GM13977 (cell line): ENCODE results near the gene HES7.

Experiments
- DNase-seq: peaks from one replicate; pipeline ENCODE4 v3.0.0; 2012; ENCODE audit warnings: low spot score
- in situ Hi-C: fragments of 300-500 bp; cut with MboI; formaldehyde crosslinking; loops from one replicate; pipeline ENCODE4 v1.12.0; 2022; ENCODE audit warnings: low sequenced_read_pairs, low pct_unique_long_range_greater_than_20kb, mixed read lengths, inconsistent platforms; ENCODE audit not compliant: unreplicated experiment
- TF ChIP-seq, protein P1 (sequence below): IDR thresholded peaks from 2 replicates; pipeline ENCODE4 v1.5.1; 2012; ENCODE audit warnings: mild to moderate bottlenecking, control low read depth; ENCODE audit not compliant: insufficient read depth; ENCODE audit errors: extremely low read depth, missing control alignments

HES7 gene

DNA sequence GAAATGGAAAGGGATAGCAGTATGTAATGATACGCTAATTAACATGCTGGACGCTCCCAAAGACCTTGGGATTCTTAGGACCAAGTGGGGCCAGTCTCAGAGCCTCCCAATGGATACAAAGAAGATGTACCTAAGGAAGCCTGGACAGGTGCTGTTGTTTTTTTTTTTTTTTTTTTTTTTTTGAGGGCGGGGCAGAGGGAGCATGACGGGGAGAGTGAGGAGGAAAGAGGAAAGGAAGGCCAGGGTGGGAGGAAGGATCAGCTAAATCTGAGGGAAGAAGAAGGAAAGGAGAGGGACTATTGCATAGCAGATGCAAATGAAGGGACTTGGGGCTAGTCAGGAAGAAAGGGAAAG is 36.3 kb upstream of the HES7 start:
- in situ Hi-C loops, result no loop called here
- TF ChIP-seq, protein P1, sequence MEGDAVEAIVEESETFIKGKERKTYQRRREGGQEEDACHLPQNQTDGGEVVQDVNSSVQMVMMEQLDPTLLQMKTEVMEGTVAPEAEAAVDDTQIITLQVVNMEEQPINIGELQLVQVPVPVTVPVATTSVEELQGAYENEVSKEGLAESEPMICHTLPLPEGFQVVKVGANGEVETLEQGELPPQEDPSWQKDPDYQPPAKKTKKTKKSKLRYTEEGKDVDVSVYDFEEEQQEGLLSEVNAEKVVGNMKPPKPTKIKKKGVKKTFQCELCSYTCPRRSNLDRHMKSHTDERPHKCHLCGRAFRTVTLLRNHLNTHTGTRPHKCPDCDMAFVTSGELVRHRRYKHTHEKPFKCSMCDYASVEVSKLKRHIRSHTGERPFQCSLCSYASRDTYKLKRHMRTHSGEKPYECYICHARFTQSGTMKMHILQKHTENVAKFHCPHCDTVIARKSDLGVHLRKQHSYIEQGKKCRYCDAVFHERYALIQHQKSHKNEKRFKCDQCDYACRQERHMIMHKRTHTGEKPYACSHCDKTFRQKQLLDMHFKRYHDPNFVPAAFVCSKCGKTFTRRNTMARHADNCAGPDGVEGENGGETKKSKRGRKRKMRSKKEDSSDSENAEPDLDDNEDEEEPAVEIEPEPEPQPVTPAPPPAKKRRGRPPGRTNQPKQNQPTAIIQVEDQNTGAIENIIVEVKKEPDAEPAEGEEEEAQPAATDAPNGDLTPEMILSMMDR, result no peak
- no peak for DNase-seq

DNA sequence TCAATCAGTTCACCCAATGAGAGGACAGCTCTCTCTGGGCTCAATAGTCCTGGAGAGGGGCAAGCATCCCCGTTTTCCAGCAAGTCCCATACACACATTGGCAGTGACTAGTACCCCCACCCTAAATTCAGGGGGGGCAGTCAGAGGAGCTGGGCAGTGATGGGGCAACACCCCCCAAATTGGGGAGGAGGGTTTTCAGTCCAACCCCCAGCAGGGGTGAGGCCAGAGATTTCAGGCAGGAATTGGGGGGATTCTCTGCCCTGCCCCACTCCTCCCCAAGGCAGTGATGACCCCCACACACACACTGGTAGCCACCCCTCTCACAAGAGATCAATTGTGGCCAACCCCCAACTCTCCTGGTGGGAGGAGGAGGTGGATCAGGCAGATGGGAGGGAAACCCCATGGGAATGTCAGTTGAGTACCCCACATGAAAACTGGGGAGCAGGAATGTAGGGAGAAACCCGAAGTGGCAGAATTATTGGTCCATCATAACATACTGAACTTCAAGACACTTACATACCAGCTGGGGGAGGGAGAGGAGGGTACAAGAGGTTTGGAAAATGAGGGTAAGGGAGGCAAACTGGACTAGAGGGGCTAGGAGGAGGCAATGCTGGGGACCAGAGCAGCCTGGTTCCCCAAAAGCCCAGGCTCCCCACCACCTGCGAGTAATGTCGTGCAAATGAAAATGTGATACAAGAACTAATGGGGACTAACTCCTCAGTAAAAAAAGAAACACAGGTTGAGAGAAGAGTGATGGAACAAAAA is 35.7 kb upstream of the HES7 start:
- in situ Hi-C loops, result no loop called here

DNA sequence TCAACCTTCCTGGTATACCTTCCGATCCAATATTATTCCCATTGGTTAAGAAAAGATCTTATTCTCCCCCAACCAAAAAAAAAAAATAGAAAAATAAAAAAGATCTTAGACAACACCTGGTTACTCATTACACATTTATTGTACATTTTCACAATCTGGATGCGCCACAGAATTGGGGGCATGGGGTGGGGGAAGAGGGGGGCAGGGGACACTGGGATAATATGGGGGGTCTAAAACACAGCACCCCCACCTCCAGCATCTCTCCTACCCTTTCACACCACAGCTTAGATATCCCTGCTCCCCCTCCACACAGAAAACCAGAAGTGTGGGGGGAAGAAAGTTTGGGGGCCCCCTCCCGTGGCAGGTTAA is 35.1 kb upstream of the HES7 start:
- no peak for DNase-seq
- TF ChIP-seq, protein P1, result no peak
- in situ Hi-C loops, result no loop called here

More for the DNA sequence above, 35.7 kb upstream of the HES7 start:
- DNase-seq, result no peak
- TF ChIP-seq, protein P1, result no peak

DNA sequence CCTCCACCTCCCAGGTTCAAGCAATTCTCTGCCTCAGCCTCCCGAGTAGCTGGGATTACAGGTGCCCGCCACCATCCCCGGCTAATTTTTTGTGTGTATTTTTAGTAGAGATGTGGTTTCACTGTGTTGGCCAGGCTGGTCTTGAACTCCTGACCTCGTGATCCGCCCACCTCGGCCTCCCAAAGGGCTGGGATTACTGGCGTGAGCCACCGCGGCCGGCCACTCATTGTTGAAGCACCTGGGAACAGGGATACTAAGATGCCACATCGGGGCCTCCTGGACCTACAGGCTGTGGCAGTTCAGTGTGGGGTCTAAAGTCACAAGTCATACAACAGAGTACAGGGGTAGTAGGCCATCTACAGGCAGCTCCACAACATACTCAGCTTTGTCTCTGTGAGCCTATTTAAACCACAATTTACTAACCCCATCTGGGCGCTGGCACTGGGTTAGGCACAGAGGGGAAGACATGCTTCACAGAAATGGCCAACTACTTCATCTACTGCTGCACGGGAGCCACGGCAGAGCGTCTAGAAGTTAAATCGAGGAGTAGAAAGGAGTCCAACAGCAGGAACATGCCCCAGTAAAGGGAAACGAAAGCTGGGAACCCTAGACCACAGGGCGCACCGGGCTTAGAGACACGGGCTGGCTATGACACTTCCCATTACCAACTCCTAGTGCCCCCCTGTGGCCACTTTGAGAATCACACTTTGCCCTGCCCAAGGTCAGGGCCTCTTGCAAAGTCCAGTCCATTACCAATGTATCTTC is 34.5 kb upstream of the HES7 start:
- peak; percentile 84 for DNase-seq
- in situ Hi-C loops, result no loop called here
- TF ChIP-seq, protein P1, result peak; percentile 80

DNA sequence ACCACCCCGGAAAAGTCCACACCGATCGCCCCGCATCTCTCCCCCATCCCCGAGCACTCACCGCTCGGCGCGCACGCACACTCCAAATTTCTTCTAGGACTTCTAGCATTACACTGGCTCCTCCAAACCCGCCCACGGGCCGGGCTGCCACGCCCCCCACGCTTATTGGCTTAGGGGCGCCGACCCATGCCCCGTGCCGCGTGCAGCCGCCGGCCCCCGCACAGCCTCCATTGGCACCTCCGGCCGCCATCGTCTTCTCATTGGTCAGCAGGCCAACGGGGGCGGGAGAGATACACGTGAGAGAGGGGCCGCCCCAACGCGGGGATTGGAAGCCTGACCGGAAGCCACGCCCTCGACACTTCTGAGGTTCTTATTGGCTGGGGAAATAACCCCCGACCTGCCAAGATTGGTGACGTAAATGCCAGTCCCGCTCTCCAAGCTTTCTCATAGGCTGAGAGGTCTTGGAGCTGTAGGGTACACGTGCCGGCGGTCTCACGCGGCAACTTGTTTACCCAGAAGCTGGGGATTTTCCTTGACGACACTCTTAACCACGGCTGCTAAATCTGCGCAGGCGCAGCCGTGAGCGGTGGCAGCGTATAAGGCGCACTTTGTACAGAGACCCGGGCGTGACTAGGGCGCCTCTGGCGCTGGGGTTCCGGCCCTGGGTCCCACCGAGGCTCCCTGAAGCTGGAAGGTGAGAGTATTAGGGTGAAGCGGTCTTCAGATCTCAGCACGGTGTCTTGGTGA is 32.5 kb upstream of the HES7 start:
- in situ Hi-C loops, result no loop called here
- DNase-seq, result peak; percentile 98
- TF ChIP-seq, protein P1, result no peak

DNA sequence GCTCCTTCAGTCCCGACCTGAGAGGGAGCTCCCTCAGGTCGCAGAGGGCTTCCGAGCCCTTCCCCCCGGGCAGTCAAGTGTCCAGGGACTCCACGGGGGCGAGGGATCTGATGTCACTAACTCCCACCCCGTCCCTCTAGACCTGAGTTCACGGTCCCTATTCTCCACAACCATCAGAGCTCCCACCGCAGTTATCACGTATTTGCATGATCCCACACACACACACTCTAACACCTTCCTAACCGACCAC is 32.0 kb upstream of the HES7 start:
- no peak for DNase-seq
- TF ChIP-seq, protein P1, result no peak
- in situ Hi-C loops, result no loop called here
